SW480 (cell line): ENCODE measurements around the gene PPFIA1.
"Not testable (repeated sequence)": the region's sequence is repeated elsewhere in the genome, so short reads cannot be mapped to it uniquely, and the experiment has no call there.

Source experiments
- DNase-seq: peaks from one replicate; pipeline ENCODE4 v3.0.0-alpha.2; 2016; ENCODE audit warnings: low spot score

PPFIA1 gene

GRCh38 chr11:70326365-70326811 lies 55.9 kb downstream of the PPFIA1 start:
- no peak for DNase-seq

DNA sequence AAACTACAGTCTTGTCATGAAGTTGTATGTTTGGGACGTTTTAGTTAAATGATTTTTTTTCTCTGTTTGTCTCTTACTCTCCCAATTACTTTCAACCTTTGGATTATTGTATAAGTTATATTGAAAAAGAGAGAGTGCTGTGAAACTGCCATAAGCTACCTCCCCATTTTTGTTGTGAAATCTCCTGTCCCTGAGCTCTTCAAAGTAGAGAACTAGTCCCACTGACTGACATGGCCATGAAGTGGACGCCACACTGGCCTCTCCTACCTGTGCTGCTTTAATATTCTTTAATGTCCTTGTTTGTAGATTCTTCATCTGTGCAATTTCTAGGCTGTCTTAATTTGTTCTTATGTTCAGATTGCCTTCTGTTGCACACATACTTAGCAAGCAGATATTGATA lies 56.3 kb downstream of the PPFIA1 start:
- DNase-seq, result no peak

DNA sequence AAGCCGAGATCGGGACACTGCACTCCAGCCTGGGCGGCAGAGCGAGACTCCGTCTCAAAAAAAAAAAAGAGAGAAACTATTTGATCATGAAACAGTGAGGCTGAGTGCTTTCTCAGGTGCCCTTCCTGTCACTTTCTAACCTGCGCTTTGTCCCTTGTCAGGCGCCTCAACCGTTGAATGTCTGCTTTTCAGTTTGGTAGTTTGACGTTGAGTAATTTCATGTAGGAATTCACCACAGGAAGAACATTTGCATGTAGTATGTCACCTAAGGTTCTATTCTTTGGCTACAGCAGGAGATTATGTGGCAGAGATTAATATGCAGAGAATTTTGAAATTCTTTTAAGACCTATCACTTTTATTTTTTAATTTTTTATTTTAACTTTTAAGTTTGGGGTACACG lies 57.2 kb downstream of the PPFIA1 start:
- DNase-seq, result no peak

DNA sequence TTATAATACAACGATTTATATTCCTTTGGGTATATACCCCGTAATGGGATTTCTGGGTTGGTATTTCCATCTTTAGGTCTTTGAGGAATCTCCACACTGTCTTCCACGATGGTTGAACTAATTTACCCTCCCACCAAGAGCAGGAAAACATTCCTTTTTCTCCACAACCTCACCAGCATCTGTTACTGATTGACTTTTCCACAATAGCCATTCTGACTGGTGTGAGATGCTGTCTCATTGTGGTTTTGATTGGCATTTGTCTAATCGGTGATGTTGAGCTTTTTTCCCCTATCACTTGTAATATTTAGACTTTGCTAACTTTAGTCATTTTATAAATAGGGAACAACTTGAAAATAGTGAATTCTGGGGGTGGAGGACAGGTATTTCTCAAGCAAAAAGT lies 58.1 kb downstream of the PPFIA1 start:
- no peak for DNase-seq

DNA sequence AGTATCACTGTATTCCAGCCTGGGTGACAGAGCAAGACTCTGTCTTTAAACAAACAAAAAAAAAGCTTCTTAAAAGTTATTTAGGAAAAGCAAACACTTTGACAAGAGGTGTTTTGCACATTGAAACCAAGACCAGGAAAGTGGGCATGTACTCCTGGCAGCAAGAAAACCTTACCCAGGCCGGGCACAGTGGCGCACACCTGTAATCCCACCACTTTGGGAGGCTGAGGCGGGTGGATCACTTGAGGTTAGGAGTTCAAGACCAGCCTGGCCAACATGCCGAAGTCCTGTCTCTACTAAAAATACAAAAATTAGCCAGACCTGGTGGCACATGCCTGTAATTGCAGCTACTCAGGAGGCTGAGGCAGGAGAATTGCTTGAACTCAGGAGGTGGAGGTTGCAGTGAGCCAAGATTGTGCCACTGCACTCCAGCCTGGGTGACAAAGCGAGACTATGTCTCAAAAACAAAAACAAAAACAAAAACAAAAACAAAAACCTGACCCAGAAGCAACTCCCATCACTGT lies 60.9 kb downstream of the PPFIA1 start:
- DNase-seq, result not testable (repeated sequence)

GRCh38 chr11:70331901-70332300 lies 61.4 kb downstream of the PPFIA1 start:
- DNase-seq, result no peak

DNA sequence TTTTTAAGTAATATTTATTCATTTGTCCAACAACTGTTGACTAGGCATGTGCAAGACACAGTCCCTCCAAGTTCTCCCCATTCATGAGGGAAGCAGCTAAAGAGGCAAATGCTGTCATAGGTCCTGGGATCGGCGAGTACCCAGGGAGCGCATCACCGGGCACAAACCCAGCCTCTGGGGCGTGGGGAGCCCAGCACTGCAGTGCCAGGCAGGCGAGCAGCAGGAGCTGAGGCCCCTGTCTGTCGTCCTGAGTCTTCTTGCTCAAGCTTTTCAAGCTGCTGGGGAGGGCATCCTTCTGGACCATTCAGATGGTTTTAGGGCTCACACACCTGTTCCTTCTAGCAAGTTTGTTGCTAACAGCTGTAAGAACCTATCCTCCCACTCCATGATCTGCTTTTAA lies 62.1 kb downstream of the PPFIA1 start:
- no peak for DNase-seq

DNA sequence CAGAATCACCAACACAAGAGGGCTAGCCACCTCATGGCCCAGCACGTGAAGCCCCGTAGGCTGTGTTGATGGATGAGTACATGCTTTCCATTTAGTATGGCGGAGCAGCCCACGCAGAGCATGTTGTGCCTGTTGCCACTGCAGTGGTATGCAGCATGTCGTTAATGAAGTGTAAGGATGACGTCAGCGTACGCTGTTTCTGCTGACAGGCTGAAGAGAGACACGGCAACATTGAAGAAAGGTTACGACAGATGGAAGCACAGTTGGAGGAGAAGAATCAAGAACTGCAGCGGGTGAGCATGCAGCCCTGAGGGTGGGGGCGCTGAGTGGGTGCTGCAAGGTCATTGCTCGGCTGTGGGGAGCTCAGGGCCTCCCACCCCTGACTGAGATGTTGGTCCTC lies 62.8 kb downstream of the PPFIA1 start:
- DNase-seq, result no peak

- no peak for DNase-seq
These were observed 64.0 kb downstream of the PPFIA1 start for GRCh38 chr11:70334351-70334995.

DNA sequence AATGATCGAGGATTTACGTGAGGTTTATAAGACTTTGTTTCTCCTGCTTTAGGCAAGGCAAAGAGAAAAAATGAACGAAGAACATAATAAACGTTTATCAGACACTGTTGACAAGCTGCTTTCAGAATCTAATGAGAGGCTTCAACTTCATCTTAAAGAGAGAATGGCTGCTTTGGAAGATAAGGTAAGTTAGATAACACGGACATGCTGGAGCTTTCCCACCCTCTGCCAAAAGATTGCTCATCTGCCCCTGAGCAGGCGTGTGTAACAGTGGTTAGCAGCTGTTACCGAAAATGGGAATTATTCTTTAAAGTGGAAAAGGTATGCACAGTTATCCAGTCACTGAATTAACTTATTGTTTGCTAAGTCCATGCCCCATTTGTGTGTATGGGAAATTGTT lies 65.0 kb downstream of the PPFIA1 start:
- DNase-seq, result no peak

DNA sequence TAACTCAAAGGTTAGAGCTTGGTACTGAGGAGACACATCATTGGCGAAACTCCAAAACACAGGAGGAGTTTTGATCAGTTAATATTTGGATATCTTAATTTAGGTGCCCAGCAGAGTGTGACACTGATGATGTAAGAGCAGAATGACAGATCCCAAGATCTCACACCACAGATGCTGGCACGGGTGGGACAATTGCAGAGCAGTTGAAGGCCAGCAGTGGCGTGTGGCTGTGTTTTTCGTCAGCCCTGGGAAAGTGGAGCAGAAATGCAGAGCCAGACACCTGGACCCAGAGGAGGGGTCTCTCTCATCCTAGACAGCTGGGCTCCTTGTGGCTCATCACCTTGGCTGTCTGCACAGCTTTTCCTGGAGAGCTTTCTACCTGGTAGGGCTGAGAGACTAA lies 68.1 kb downstream of the PPFIA1 start:
- DNase-seq, result no peak

GRCh38 chr11:70339066-70339465 lies 68.6 kb downstream of the PPFIA1 start:
- DNase-seq, result no peak

DNA sequence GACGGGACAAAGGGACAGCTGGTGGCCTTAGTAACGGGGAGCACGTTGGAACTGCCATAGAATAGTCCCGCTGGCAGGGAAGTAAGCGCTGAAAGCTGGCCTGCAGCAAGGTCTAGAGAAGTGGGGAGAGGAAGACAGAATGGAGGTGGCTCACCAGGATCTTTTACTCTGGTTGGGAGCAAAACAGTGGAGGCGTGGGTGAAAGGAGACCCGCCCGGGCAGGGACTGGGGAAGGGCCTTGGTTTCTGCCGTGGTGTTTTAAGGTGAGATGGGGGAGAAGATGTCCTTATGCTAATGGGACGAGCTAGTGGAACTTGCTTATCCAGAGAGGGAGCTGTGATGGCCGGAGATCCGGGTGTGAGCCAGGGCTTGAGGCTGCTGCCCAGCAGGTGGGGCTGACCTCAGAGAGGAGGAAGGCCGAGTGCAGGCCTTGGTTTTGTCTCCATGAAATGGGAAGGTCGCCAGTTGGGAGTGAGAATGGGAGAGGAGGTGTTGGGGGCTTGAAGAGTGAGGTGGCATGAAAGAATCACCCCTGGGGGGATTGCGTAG lies 71.5 kb downstream of the PPFIA1 start:
- no peak for DNase-seq

- no peak for DNase-seq
These were observed 73.1 kb downstream of the PPFIA1 start for GRCh38 chr11:70343636-70344035.

DNA sequence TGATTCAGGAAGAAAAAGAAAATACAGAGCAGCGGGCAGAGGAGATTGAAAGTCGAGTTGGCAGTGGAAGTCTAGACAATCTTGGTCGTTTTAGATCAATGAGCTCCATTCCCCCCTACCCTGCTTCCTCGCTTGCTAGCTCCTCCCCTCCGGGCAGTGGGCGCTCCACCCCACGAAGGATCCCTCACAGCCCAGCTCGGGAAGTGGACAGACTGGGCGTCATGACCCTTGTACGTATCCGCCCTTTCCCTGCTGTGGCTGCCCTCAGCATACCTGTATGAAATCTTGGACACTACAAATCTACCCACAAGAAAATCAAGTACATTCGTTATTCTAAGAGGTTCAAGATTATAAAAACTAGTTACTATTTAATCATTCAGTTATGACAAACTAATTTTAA lies 77.7 kb downstream of the PPFIA1 start:
- DNase-seq, result no peak

DNA sequence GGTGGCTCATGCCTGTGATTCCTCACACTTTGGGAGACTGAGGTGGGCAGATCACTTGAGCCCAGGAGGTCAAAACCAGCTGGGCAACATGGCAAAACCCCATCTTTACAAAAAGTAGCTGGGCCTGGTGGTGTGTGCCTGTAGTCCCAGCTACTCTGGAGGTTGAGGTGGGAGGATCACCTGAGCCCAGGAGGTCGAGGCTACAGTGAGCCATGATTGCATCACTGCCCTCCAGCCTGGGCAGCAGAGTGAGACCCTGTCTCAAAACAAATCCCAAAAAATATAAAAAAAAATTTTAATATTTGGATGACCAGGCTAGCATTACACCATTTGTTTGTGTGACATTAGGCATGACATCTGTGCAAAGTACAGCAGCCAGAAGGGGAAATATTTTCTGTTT lies 78.1 kb downstream of the PPFIA1 start:
- DNase-seq, result no peak

- DNase-seq, result no peak
These were observed 81.2 kb downstream of the PPFIA1 start for GRCh38 chr11:70351646-70352045.

GRCh38 chr11:70352100-70352499 lies 81.6 kb downstream of the PPFIA1 start:
- DNase-seq, result no peak

GRCh38 chr11:70352601-70353000 lies 82.1 kb downstream of the PPFIA1 start:
- no peak for DNase-seq

GRCh38 chr11:70353329-70353728 lies 82.8 kb downstream of the PPFIA1 start:
- no peak for DNase-seq

DNA sequence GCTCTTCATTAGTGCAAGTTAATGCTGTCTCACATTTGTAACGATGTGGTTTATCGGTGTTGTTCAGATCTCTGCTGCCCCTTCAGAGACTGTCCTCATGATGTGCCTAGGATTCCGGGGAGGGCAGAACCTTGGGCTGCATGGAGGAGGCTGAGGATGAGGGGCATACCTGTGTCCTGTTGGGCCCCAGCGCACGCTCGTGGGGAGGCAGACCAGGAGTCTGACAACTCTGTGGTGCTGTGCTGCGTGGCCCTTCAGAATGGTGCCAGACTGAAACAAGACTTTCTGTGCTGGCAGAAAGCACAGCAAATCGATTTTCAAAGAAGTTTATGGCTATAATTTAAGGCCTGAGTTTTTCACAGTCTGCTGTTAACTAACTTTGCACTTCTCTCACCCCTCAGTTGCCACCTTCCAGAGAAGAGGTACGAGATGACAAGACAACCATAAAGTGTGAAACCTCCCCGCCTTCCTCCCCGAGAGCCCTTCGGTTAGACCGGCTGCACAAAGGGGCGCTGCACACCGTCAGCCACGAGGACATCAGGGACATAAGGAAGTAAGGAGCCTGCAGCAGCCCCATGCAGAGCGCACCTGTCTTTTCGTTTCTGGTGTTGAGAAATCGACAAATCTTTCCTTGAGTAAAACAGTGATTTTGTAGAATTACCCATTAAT lies 83.5 kb downstream of the PPFIA1 start:
- no peak for DNase-seq

GRCh38 chr11:70354629-70355028 lies 84.1 kb downstream of the PPFIA1 start:
- DNase-seq, result no peak

- no peak for DNase-seq
These were observed 88.3 kb downstream of the PPFIA1 start for GRCh38 chr11:70358753-70359152.
